ENCODE data around the gene TMEM72. TPM values are rescaled to one million over a fixed set of nuclear protein-coding genes. Genes with fewer than 3 reads are reported as not detected.

TMEM72 gene
- polyA plus RNA-seq, 2 of the 4 experiments (the other 2 are of a cell fraction): not detected

DNA sequence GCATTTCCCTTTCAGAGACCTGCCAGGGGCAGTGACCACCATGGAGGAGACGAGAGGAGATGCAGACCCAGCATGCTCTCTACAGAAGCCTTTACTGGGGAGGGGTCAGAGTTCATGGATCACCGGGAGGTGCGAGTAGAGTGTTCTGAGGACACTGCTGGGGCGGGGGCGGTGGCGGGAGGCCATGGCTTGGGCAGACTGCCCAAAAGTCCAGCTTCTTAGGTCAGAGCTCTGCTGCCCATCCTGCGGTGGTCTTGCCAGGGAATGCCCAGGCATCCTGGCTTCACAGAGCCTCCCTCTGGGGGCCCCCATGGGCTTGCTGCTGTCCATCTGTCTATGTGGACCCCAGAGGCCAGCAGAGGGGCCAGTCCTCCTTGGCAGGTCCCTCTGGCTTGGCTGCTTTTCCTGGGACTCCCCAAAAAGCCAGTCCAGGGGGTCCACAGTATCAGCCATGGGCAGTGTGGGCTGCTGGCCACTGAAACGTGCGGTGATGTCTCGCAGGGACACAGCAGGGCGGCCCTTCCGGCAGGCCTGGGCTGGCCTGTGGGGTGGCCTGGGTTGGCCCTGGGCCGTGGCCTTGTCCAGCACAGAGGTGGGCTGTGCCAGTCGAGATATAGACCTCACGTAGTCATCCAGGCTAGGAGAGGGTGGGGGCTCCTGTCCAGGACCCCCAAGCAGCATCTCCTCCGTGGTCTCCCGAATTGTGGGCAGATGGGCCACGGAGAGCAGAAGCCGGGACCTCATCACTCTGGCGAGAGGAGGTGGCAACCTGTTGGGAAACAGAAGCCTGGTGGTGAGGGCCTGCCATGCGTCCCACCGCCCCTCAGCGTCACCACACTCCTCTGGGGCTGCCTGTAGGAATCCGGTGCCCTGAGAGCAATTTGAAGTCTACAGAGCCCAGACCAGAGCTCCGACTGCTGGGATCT is 66.4 kb downstream of the TMEM72 start:
- ATAC-seq: no peak
- no peak for DNase-seq (ENCODE audit: low read depth in 1 of 2, low spot score in 1 of 2)
- TF ChIP-seq JUN (IDR thresholded peaks at IDR 0.05) (no peak), CBX2 (IDR thresholded peaks at IDR 0.05; ENCODE audit: borderline replicate concordance, low read depth) (no peak), KDM5A (IDR thresholded peaks at IDR 0.05) (no peak), FOSB (CRISPR knock-in tag; IDR thresholded peaks at IDR 0.05) (no peak), EP300 (IDR thresholded peaks at IDR 0.05) (no peak), MYC (IDR thresholded peaks at IDR 0.05; ENCODE audit: borderline replicate concordance, low read length) (no peak), MAFK (IDR thresholded peaks at IDR 0.05; ENCODE audit: partially characterized antibody) (no peak)
- TF ChIP-seq, protein P1, sequence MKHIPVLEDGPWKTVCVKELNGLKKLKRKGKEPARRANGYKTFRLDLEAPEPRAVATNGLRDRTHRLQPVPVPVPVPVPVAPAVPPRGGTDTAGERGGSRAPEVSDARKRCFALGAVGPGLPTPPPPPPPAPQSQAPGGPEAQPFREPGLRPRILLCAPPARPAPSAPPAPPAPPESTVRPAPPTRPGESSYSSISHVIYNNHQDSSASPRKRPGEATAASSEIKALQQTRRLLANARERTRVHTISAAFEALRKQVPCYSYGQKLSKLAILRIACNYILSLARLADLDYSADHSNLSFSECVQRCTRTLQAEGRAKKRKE (CRISPR knock-in tag; IDR thresholded peaks at IDR 0.05; ENCODE audit: low read depth): no peak
- H3K4me3 ChIP-seq: no peak overlapping the region
- CTCF ChIA-PET: interaction anchor here (1.0 to 9.7 kb wide), 6 partner anchors 8 to 112 kb away, joined by 3 to 69 read pairs (median 6); no protein-coding TSS in a partner anchor
- H3K4me1 ChIP-seq: peaks cover 60% of the 10 kb centered on the region
- H3K4me2 ChIP-seq: peak overlapping the region; percentile 93; the same call in 2 of the 3 replicates
- POLR2A ChIA-PET: interaction anchor here (1.2 kb wide), 1 partner anchor 19 kb away, joined by 12 read pairs; the partner anchor contains the start of gene RASSF4
- peak overlapping the region in 1 of 2 experiments; percentile 92; a peak in 3 of 6 replicates for H3K27ac ChIP-seq
- H3K9me3 ChIP-seq: no peaks in the 10 kb centered on the region
- 87% methylated on average over 19 of the region's 25 CpGs for WGBS (ENCODE audit: missing lambda C conversion rate)
- no peak for FAIRE-seq

DNA sequence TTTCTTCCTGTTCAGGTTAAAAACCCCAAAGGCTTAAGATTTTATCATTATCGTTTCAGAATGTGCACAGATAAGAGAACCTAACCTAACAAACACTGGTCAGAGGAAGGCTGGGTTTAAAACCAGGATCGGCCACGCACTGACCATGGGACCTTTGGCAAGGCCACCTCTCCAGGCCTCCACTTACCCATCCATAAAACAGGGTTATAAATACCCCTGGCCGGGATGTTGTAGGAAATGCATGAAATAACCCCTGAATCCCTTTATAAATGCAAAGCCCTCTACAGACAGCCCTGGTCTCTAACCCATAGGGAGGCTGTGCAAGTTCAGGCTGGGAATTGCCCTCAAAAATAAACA is 67.1 kb downstream of the TMEM72 start:
- 90% methylated on average over 4 of the region's 4 CpGs for WGBS (ENCODE audit: missing lambda C conversion rate)

More for the DNA sequence above, 67.1 kb downstream of the TMEM72 start:
- TF ChIP-seq PBX3 (IDR thresholded peaks at IDR 0.05) (no peak), NR3C1 (IDR thresholded peaks at IDR 0.05) (no peak), EP300 (IDR thresholded peaks at IDR 0.05) (no peak), RCOR1 (IDR thresholded peaks at IDR 0.05; ENCODE audit: low read depth, low read length) (no peak), MAFK (IDR thresholded peaks at IDR 0.05; ENCODE audit: partially characterized antibody) (no peak), FOSB (CRISPR knock-in tag; IDR thresholded peaks at IDR 0.05) (no peak), FOSL2 (IDR thresholded peaks at IDR 0.05) (no peak), FOSL2 (CRISPR knock-in tag; IDR thresholded peaks at IDR 0.05) (no peak), CHD4 (IDR thresholded peaks at IDR 0.05; ENCODE audit: borderline replicate concordance) (no peak), JUN (IDR thresholded peaks at IDR 0.05) (no peak), FOXS1 (CRISPR knock-in tag; IDR thresholded peaks at IDR 0.05) (no peak), ESRRA (IDR thresholded peaks at IDR 0.05; ENCODE audit: borderline replicate concordance, low read length) (no peak), RARB (CRISPR knock-in tag; IDR thresholded peaks at IDR 0.05) (no peak), HOXB5 (CRISPR knock-in tag; IDR thresholded peaks at IDR 0.05) (no peak), REST (IDR thresholded peaks at IDR 0.05) (no peak), MYC (IDR thresholded peaks at IDR 0.05; ENCODE audit: borderline replicate concordance, low read length) (no peak)
- TF ChIP-seq, protein P2, sequence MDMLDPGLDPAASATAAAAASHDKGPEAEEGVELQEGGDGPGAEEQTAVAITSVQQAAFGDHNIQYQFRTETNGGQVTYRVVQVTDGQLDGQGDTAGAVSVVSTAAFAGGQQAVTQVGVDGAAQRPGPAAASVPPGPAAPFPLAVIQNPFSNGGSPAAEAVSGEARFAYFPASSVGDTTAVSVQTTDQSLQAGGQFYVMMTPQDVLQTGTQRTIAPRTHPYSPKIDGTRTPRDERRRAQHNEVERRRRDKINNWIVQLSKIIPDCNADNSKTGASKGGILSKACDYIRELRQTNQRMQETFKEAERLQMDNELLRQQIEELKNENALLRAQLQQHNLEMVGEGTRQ (IDR thresholded peaks at IDR 0.05): no peak
- no peaks in the 10 kb centered on the region for H3K9me3 ChIP-seq
- ChIA-PET CTCF (interaction anchor here (1.0 to 9.7 kb wide), 6 partner anchors 9 to 46 kb away, joined by 3 to 69 read pairs (median 4); no protein-coding TSS in a partner anchor), POLR2A (interaction anchor here (1.0 to 1.2 kb wide), 3 partner anchors 9 to 20 kb away, joined by 3 to 12 read pairs (median 5); partner anchors contain the start of gene RASSF4)
- H3K27ac ChIP-seq: peak overlapping the region; percentile 82 to 92
- DNase-seq (ENCODE audit: low read depth in 1 of 2, low spot score in 1 of 2) (no peak), FAIRE-seq (no peak), ATAC-seq (no peak)
- peak overlapping the region; percentile 93 for H3K4me2 ChIP-seq
- peak overlapping the region; percentile 21; the same call in 1 of the 3 replicates for H3K4me3 ChIP-seq
- H3K4me1 ChIP-seq: peaks cover 61% of the 10 kb centered on the region
